GM12865 (cell line): ENCODE measurements around the gene UBE2L5.
A peak's percentile ranks its signal among the peaks of the same experiment; 100 is the strongest.
"Not testable (repeated sequence)": the region's sequence is repeated elsewhere in the genome, so short reads cannot be mapped to it uniquely, and the experiment has no call there.

Source experiments
- DNase-seq: peaks from one replicate; pipeline ENCODE4 v3.0.0; 2010; ENCODE audit warnings: low read depth
- H3K4me3 ChIP-seq: 2 replicates; pipeline ENCODE4 v1.5.1; 2011; ENCODE audit warnings: mild to moderate bottlenecking, low read depth, low read length, control low read depth
- CTCF ChIP-seq: IDR thresholded peaks from 2 replicates; pipeline ENCODE4 v1.5.1; 2011; ENCODE audit warnings: low read length, control low read depth, low read depth, inconsistent platforms; ENCODE audit not compliant: insufficient read depth; ENCODE audit errors: missing control alignments

UBE2L5 gene

GRCh38 chr13:30453727-30454126 lies 31.4 kb downstream of the UBE2L5 start:
- no peak overlapping the region for H3K4me3 ChIP-seq
- peak; percentile 16 for TF ChIP-seq CTCF
- peak; percentile 44 for DNase-seq

GRCh38 chr13:30454991-30455390 lies 32.7 kb downstream of the UBE2L5 start:
- DNase-seq: no peak
- no peak overlapping the region for H3K4me3 ChIP-seq
- TF ChIP-seq CTCF: no peak

DNA sequence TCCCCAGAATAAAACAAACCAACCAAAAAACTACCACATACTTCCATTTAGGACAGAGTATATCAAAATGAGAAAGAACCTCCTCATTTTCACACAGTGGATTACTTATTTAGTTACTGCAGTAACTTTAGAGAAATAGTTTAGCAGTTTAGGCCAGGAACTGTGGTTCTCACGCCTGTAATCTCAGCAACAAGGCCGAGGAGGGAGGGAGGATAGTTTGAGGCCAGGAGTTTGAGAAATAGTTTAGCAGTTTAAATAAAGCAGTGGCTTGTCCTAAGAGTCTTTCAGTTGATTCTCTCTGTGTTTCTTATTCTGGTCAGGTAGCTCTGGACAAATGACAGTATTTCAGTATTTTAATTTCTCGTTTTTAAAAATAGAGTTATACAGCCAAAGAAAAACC lies 34.0 kb downstream of the UBE2L5 start:
- no peak for TF ChIP-seq CTCF
- H3K4me3 ChIP-seq: no peak overlapping the region
- DNase-seq: peak; percentile 16

DNA sequence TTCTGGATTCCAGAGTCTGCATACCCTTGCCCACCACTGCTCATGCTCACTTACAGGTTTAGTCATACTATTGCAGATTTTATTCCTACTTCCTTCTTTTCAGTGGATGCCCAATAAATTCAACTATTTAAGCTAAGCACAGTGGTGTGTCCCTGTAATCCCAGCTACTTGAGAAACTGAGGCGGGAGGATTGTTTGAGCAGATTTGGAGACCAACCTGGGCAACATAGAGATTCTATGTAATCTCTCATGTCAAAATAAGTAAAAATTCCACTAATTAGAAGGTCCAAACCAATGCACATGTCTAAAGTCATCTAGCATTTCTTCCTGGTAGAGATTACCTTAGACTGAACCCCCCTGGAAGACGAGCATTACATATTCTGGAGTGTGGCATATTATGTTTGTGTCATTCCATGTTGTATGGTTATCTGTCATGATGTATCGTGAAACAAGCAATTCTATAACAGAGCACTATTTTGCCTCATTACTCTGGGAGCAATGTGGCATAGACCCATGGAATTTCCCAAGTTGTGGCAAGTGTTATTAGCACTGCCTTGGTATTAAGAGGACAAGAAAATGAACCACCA lies 35.1 kb downstream of the UBE2L5 start:
- H3K4me3 ChIP-seq: no peak overlapping the region
- DNase-seq: no peak
- TF ChIP-seq CTCF: no peak

- not testable (repeated sequence) for H3K4me3 ChIP-seq, DNase-seq
- TF ChIP-seq CTCF: peak; percentile 29
Observed at GRCh38 chr13:30461279-30462066, 39.2 kb downstream of the UBE2L5 start.

- peak overlapping the region; percentile 95 for H3K4me3 ChIP-seq
- TF ChIP-seq CTCF: no peak
- peak; percentile 94 for DNase-seq
Observed at GRCh38 chr13:30463787-30464495, 41.6 kb downstream of the UBE2L5 start.
